ENCODE measurements around the gene NAT16. TPM values are rescaled to one million over a fixed set of nuclear protein-coding genes. Genes with fewer than 3 reads are reported as not detected.

The NAT16 gene
- total and polyA plus RNA-seq, 2 of the 13 experiments (the other 11 are each of a cell fraction or from before 2014, with no cell fraction given), result 0.04 TPM; not detected in 1

GRCh38 chr7:101210143-101210542 is 30.1 kb upstream of the NAT16 start:
- TF ChIP-seq AGO1 (IDR thresholded peaks at IDR 0.05; ENCODE audit: low read depth, low read length, poor library complexity, severe bottlenecking), result peak; percentile 86
- no peak for TF ChIP-seq TAF1 (CRISPR knock-in tag; IDR thresholded peaks at IDR 0.05)
- 0 out of 2 replicates have a peak, but pooled peaks have one; percentile 39 for TF ChIP-seq RBFOX2 (IDR thresholded peaks at IDR 0.05; ENCODE audit: low read depth, low read length)
- TF ChIP-seq MBD4 (IDR thresholded peaks at IDR 0.05; ENCODE audit: borderline replicate concordance, low read length), result no peak
- no peak for TF ChIP-seq ZNF652 (CRISPR knock-in tag; IDR thresholded peaks at IDR 0.05; ENCODE audit: borderline replicate concordance, low read depth)
- no peak for TF ChIP-seq THYN1 (CRISPR knock-in tag; IDR thresholded peaks at IDR 0.05; ENCODE audit: borderline replicate concordance, low read depth)
- TF ChIP-seq ZBTB8A (CRISPR knock-in tag; IDR thresholded peaks at IDR 0.05; ENCODE audit: borderline replicate concordance, low read depth), result no peak
- TF ChIP-seq MYNN (CRISPR knock-in tag; IDR thresholded peaks at IDR 0.05; ENCODE audit: low read depth), result no peak
- peak; percentile 71 for TF ChIP-seq AGO2 (optimal IDR thresholded peaks at IDR 0.05; ENCODE audit: low read depth, low read length)
- Histone ChIP-seq H3K4me1 (ENCODE audit: insufficient read depth, low read length) (peaks cover 5% of the 10 kb centered on the region; the same call in 1 of the 2 replicates), H3K27me3 (ENCODE audit: control insufficient read depth in 1 of 2, insufficient read depth in 2 of 2, low read length in 2 of 2) (no peaks in the 10 kb centered on the region), H4K20me1 (ENCODE audit: insufficient read depth, low read length) (no peaks in the 10 kb centered on the region), H3K36me3 (replicated peaks in 1 of 2; ENCODE audit: control insufficient read depth in 1 of 2, insufficient read depth in 2 of 2, low read length in 2 of 2) (peaks cover 16 to 30% of the 10 kb centered on the region in 2 experiments; a peak in 4 of 5 replicates), H3K27ac (ENCODE audit: extremely low read length, insufficient read depth, low read length) (no peak overlapping the region), H3K79me2 (ENCODE audit: insufficient read depth, low read length) (no peaks in the 10 kb centered on the region), H3K9ac (ENCODE audit: insufficient read depth, low read depth, low read length) (no peak overlapping the region), H2AFZ (ENCODE audit: low read length) (no peak overlapping the region), H3K4me3 (replicated peaks in 1 of 3; ENCODE audit: insufficient read depth in 1 of 3, low read depth in 2 of 3, low read length in 3 of 3) (no peak overlapping the region), H3K4me2 (ENCODE audit: low read depth, low read length) (no peak overlapping the region), H3K9me3 (ENCODE audit: low read length) (no peaks in the 10 kb centered on the region)
- 95% methylated on average over 12 of the region's 19 CpGs for WGBS (ENCODE audit: low lambda C conversion rate)
- CTCF ChIA-PET (ENCODE audit: low intra/inter-chr PET ratio, low total read pairs), result no interaction called here
- BruUV-seq (replicated peaks), result no TSS peak
- ATAC-seq (no peak), FAIRE-seq (no peak), DNase-seq (ENCODE audit: low spot score) (no peak)
- POLR2A ChIA-PET, result interaction anchor here (11.2 kb wide), 1 partner anchor 6 kb away, joined by 202 read pairs; the partner anchor contains the start of gene MOGAT3
- intact Hi-C loops (cut with micrococcal nuclease; ENCODE audit: unreplicated experiment) (no loop called here), in situ Hi-C loops (cut with HindIII; ENCODE audit: extremely low pct_ligation_motif_present, low pct_unique_long_range_greater_than_20kb) (no loop called here)

GRCh38 chr7:101208794-101209193 is 28.7 kb upstream of the NAT16 start:
- H3K79me2 ChIP-seq (ENCODE audit: insufficient read depth, low read length), result no peaks in the 10 kb centered on the region
- peaks cover 4% of the 10 kb centered on the region; the same call in 1 of the 2 replicates for H3K4me1 ChIP-seq (ENCODE audit: insufficient read depth, low read length)
- H3K4me3 ChIP-seq (replicated peaks in 1 of 3; ENCODE audit: insufficient read depth in 1 of 3, low read depth in 2 of 3, low read length in 3 of 3), result no peak overlapping the region
- H2AFZ ChIP-seq (ENCODE audit: low read length), result no peak overlapping the region
- no TSS peak for BruUV-seq (replicated peaks)
- H3K27me3 ChIP-seq (ENCODE audit: control insufficient read depth in 1 of 2, insufficient read depth in 2 of 2, low read length in 2 of 2), result no peaks in the 10 kb centered on the region
- H3K9ac ChIP-seq (ENCODE audit: insufficient read depth, low read depth, low read length), result no peak overlapping the region
- DNase-seq (ENCODE audit: low spot score) (no peak), ATAC-seq (no peak), FAIRE-seq (no peak)
- intact Hi-C loops (cut with micrococcal nuclease; ENCODE audit: unreplicated experiment) (no loop called here), in situ Hi-C loops (cut with HindIII; ENCODE audit: extremely low pct_ligation_motif_present, low pct_unique_long_range_greater_than_20kb) (no loop called here)
- ChIA-PET POLR2A (interaction anchor here (1.6 to 11.6 kb wide), 2 partner anchors 7 to 9 kb away, joined by 4 to 202 read pairs; partner anchors contain the start of genes PLOD3 and ZNHIT1), CTCF (ENCODE audit: low intra/inter-chr PET ratio, low total read pairs) (no interaction called here)
- H4K20me1 ChIP-seq (ENCODE audit: insufficient read depth, low read length), result no peaks in the 10 kb centered on the region
- H3K27ac ChIP-seq (ENCODE audit: extremely low read length, insufficient read depth, low read length), result no peak overlapping the region
- peaks cover 15 to 26% of the 10 kb centered on the region in 2 experiments; a peak in 3 of 5 replicates for H3K36me3 ChIP-seq (replicated peaks in 1 of 2; ENCODE audit: control insufficient read depth in 1 of 2, insufficient read depth in 2 of 2, low read length in 2 of 2)
- no peaks in the 10 kb centered on the region for H3K9me3 ChIP-seq (ENCODE audit: low read length)
- H3K4me2 ChIP-seq (ENCODE audit: low read depth, low read length), result no peak overlapping the region
- WGBS (ENCODE audit: low lambda C conversion rate), result 97% methylated on average over 14 of the region's 14 CpGs
- peak; percentile 62 for TF ChIP-seq RBFOX2 (IDR thresholded peaks at IDR 0.05; ENCODE audit: low read depth, low read length)
- no peak for TF ChIP-seq ZNF839 (CRISPR knock-in tag; IDR thresholded peaks at IDR 0.05; ENCODE audit: borderline replicate concordance)
- TF ChIP-seq NONO (IDR thresholded peaks at IDR 0.05), result no peak
- 0 out of 2 replicates have a peak, but pooled peaks have one; percentile 18 for TF ChIP-seq NONO (CRISPR knock-in tag; conservative IDR thresholded peaks at IDR 0.05)
- TF ChIP-seq PAXIP1 (CRISPR knock-in tag; conservative IDR thresholded peaks at IDR 0.05), result no peak
- TF ChIP-seq AGO2 (optimal IDR thresholded peaks at IDR 0.05; ENCODE audit: low read depth, low read length), result peak; percentile 85
- peak in 1 of 2 experiments; percentile 51; a peak in 1 of 4 replicates for TF ChIP-seq POLR2A (IDR thresholded peaks at IDR 0.05; ENCODE audit: insufficient read depth in 1 of 2, low read depth in 2 of 2, low read length in 2 of 2)
- TF ChIP-seq FLYWCH1 (CRISPR knock-in tag; IDR thresholded peaks at IDR 0.05), result no peak
- TF ChIP-seq AGO1 (IDR thresholded peaks at IDR 0.05; ENCODE audit: low read depth, low read length, poor library complexity, severe bottlenecking), result peak; percentile 73
- peak; percentile 48 for TF ChIP-seq POLR2G (IDR thresholded peaks at IDR 0.05; ENCODE audit: low read depth, low read length)
